NCI-H226 (cell line): ENCODE measurements around the gene MYO5A.
"Not testable (repeated sequence)": the region's sequence is repeated elsewhere in the genome, so short reads cannot be mapped to it uniquely, and the experiment has no call there.

Source experiments
- DNase-seq: peaks from one replicate; pipeline ENCODE4 v3.0.0-alpha.2; 2015

Gene MYO5A

DNA sequence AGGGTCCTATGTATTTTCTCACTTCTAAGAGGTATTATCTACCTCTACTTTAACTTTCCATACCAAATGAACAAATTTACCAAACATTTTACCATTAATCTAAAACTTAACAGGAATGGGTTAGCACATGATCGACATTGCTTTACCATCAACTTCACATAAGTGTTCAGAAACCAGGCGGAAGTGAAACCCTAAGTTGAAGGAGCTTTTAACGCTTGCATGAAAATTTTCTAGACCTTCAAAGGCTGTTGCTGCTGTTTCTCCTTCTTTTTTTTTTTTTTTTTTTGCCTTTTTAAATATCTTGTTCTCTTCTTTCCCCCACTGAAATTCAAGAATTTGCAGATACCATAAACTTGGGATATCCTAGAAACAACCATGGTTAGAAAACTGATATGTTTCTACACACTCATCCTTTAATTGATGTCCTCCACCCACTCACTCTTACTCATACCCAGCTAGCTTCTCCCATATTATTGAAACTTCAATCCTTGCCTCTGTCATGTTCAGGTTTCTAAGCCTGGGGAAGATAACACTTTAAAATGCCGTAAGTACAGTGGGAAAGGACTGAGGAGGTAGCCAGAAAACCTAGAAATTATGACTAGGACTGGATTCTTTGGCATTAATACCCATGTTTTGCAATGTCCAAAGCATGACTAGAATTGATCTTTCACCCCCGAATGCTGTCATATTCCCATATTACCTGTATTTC lies 24.7 kb downstream of the MYO5A start:
- DNase-seq: peak; percentile 26

DNA sequence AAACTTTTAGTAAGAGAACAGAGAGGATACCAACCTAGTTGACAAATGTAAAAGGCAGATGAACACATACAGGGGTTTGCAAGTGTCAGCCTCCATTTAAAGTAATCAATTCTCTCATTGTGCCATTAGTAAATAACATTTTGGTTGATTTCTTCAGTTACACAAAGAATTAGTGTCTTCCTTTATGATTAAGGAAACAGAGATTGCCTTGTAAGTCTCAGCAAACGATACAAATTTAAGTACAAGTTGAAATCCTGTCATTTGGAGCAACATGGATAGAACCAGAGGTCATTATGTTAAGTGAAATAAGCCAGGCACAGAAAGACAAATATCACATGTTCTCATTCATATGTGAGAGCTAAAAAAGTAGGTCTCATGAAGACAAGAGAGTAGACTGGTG lies 26.1 kb downstream of the MYO5A start:
- no peak for DNase-seq

DNA sequence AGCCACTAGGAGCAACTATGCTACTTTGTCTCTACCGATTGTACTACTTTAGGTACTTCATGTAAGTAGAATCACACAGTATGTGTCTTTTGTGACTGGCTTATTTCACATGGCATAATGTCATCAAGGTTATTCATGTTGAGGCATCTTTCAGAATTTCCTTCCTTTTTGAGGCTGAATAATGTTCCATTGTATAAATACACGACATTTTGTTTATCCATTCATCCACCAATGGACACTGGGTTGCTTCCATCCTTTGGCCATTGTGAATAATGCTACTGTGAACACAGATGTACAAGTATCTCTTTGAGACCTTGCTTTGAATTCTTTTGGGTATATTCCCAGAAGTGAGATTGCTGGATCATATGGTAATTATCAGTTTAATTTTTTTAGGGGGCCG lies 29.2 kb downstream of the MYO5A start:
- DNase-seq: no peak

DNA sequence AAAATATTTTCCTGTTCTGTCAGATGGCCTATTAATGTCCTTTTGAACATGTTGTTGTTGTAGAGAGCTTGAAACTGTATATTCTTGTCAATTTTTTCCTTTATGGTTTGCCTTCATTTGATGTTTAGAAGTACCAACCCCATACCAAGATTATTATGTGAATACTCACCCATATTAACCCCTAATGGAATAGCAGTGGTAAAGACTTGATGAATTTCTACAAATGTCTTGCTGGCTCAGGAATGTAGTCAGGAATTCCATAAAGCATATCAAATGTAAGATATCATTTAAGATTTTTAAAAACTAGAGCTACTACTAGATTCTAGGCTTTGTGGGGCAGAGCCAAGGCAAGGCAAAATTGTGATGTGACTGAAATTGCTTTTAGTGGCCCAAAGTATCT lies 30.0 kb downstream of the MYO5A start:
- DNase-seq: peak; percentile 26

DNA sequence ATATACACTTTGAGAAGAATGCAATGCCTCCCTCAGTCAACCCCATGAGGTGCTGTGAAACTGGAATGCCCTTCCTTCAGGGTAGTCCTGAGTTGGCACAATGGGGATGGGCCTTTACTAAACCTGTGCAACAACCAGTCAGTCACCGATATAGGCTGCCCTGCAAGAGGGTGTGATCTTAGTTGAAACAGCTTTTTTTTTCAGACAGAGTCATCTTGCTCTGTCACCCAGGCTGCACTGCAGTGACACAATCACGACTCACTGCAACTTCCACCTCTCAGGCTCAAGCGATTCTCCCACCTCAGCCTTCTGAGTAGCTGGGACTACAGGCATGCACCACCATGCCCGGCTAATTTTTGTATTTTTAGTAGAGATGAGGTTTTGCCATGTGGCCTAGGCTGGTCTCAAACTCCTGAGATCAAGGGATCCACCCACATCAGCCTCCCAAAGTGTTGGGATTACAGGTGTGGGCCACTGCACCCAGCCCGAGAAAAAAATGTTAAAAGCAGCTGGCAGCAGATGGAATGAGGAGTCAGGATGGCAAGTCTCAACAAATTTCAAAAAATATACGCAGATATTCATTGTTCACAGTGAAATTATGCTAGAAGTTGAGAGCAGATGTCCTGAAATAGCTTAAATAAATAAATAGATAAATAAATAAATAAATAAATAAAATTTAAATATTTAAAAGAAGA lies 31.8 kb downstream of the MYO5A start:
- DNase-seq: peak; percentile 64

DNA sequence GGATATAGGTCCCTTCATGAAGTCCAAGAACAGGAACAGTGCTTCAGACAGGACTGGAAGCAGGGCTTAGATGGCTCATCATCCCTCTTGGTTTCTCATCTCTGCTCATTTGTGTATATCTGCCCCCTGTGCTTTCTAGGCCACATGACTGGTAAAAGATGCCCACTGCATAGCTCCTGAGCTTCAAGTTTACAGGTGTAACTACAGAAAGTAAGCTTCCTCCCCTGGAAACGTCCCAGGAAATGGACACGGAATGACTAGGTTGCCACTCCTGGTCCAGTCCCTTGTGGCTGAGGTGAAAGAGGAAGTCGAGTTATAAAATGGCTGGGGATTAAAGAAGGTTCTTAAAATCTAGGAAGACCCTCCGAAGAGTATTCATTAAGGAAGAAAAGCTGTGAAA lies 32.5 kb downstream of the MYO5A start:
- no peak for DNase-seq

DNA sequence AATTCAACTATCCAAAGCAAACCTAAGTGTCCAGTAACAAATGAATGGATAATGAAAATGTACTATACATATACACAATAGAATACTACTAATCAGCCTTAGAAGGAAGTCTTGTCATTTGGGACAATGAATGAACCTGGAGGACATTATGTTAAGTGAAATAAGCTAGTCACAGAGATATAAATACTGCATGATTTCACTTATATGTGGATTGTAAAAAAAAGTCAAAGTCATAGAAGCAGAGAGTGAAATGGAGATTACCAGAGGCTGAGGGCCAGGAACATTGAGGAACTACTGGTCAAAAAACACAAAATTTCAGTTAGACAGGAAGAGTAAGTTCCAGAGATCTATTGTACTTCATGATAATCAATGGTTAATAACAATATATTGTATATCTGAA lies 33.6 kb downstream of the MYO5A start:
- no peak for DNase-seq

DNA sequence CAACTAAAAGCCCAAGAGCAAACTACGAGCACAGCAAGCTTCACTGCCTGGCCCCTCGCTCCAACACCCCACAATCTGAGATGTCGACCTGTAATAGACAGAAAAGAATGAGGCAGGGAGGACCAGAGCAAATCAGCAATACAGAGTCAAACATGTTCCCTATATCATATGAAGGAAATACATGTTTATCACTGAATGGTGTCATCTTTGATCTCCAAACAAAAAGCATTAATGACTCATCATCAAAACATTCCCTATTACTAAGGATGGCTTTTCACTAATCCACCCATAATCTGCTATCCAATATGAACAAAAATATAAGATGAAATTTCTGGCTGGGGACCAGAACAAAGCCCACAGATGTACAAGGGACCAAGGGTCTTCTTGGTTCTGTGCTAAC lies 34.7 kb downstream of the MYO5A start:
- peak; percentile 35 for DNase-seq

DNA sequence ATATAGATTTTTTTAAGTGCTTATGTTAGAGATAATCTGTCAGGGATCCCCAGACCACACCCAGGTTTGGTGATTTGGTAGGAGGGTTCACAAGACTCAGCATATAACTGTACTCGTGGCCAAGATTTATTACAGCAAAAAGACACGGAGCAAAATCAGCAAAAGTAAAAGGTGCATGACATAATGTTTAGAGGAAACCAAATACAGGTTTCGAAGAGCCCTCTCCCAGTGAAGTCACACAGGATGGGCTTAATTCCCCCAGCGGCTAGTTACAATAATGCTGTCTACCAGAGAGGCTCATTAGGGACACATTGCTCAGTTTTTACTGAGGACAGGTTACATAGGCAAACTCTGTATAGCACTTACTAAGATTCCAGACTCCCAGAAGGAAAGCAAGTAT lies 36.5 kb downstream of the MYO5A start:
- no peak for DNase-seq

DNA sequence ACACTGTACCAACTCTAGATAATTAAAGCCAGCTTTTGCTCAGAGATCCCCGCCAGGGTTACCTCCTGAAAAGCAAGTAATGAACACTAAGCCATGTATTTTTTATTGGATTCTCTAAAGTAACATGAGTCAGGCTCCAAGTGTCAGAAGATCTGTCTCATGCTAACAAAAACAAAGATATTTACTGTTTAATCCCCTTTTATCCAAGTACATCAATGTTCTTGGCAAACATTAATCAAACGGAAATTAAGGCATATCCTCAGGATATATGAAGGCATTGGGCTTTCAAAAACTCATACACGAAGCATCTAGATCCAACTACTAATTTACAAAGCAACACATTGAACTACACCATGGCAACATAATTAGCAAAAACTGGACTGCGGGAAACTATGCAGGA lies 37.2 kb downstream of the MYO5A start:
- no peak for DNase-seq

DNA sequence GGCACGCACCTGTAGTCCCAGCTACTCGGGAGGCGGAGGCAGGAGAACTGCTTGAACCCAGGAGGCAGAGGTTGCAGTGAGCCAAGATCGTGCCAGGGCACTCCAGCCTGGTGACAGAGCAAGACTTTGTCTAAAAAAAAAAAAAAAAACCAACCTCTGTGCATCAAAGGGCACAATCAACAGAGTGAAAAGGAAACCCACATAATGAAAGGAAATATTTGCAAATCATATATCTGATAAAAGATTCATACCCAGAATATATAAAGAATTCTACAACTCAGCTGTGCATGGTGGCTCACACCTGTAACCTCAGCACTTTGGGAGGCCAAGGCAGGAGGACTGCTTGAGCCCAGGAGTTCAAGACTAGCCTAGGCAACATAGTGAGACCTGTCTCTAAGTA lies 39.2 kb downstream of the MYO5A start:
- DNase-seq: not testable (repeated sequence)

DNA sequence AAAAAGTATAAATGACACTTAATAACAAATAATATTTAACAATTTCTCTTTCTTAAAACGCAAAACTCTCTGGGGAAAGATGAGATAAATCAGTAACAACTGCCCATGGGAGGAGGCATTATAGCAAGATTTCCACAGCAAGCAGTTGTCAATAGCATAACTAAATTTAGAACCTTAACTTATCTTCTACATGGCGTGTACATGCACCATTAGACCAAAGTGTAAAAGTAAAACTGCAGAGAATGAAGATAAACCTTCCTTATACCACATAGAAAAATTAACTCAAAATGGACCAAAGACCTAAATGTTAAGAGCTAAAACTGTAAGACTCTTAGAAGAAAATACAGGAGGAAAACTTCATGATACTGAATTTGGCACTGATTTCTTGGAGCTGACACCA lies 39.9 kb downstream of the MYO5A start:
- DNase-seq: no peak

DNA sequence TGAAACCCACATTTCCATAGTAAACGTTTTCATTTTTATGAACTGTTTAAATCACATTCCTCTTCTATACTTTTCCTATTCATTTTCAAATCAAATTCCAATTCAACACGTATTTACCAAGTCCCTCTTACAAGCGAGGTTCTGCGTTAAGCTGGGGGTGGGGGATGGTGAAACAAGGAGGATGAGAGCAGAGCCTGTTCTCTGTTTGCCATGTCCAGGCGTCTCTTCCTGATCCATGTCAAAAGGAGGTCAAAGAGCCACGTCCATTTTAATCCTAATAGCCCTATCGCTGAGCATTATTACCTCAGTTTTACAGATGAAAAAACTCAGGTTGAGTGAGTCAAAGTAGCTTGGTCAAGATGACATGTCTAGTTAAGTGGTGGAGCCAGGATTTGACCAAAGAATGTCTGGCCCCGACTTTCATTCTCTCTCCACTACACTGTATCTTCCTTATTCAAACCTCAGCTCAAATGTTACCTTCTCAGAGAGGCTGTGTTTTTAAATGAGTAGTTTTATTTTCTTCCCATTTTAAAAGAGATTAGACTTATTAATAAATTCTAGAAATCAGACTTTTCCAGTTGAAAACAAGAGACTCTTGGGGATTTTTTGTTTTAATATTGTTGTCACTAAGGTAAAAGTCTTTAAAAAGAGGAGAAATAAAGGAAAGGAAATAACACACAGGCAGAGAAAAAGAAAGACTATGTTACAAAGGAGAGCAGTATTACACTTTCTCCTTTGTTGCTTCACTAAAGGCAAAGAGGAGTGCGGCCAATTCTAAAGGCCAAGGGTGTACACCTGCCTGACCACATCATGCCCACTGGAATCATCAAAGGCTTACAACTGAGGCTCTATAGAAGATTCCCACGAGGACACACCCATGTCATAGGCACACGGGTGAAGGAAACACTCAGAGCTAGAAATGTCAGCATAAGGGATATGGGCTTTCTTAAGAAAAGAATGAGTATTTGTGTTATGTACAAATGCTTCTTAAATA lies 42.4 kb downstream of the MYO5A start:
- DNase-seq: no peak

DNA sequence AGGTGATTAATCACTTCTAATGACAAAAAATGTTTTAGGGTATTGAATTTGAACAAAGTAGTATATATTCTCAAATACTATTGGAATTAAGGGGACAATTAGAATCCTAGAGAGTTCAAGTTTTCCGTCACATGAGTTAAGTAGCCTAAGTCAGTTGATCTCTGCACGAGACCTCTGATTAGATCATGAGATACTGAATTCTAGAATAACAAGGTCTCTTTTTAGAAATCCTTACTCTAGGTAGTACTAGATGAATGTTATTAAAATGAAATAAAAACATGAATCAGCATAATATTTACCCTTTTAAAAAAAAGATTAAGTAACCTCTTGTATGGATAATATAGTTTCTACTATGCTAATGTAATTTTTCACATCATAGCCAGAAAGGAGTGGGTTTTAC lies 43.4 kb downstream of the MYO5A start:
- DNase-seq: no peak

DNA sequence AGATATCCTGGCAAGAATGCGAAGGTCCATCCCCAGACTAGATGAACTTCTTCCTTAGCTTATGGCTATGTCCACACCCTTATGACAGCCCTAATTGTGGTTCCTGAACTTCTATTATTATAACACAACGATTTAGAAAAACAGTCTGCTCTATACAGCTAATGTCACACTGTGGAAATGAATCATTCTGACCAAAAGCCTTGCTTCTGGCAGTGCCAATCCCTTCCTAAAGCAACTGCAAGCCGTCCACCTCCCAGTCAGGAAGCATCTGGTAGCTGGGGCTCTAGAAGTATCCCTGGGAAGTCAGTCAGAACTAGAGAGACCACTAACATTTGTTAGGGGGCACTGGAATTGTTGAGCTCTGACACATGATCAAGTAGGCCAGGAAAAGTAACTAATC lies 45.0 kb downstream of the MYO5A start:
- peak; percentile 36 for DNase-seq

DNA sequence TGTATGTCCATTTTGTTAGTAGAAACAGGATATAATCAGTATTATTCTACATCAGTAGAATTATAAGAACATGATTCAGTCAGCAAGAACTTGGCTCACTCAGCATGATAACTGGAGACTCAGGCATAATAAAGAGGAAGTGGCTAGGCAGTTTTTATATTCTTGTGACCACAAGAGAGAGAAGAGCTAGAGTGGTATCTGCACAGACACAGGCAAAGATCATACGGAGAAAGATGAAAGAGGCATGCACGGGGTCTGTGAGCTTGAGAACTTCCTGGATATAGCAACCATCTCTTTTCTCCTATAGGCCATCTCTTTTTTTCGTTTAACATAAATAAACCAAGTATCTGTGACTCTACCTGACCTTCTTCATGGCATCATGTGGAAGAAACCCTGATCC lies 46.8 kb downstream of the MYO5A start:
- DNase-seq: peak; percentile 90

DNA sequence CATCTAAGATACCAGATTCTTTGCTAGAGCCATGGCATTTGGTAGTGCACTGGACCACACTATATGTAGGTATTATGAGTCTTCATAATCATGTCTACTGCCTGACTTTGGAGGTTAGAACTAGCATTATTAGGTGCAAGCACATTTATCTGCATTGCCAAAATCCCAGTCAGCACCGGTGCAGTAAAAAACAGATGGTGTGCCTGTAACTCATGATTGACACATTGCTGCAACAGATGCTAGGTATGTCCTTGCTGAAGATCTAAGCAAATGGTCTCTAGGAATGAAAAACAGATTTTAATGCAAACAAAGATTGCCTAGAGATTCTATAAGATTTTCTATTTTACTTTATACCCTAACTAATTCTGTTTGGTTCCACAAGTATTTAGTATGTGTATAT lies 47.7 kb downstream of the MYO5A start:
- no peak for DNase-seq

DNA sequence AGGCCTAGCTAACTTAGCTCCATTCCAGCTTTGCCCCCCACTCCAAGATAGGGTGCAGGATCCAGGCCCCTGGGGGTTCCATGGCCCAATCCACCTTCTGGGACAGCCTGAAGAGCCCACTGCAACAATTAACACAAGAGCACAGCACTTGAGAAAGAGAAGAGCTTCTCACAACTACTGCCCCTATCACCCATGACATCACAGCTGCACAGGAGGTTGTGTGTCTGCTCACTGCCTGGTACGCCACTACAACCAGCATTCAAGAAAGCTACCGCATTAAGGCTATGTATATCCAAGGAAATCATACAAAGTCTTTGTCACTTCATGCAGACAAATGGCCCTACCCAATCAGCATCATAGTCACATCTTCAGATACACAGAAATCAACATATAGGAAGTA lies 62.0 kb downstream of the MYO5A start:
- no peak for DNase-seq

DNA sequence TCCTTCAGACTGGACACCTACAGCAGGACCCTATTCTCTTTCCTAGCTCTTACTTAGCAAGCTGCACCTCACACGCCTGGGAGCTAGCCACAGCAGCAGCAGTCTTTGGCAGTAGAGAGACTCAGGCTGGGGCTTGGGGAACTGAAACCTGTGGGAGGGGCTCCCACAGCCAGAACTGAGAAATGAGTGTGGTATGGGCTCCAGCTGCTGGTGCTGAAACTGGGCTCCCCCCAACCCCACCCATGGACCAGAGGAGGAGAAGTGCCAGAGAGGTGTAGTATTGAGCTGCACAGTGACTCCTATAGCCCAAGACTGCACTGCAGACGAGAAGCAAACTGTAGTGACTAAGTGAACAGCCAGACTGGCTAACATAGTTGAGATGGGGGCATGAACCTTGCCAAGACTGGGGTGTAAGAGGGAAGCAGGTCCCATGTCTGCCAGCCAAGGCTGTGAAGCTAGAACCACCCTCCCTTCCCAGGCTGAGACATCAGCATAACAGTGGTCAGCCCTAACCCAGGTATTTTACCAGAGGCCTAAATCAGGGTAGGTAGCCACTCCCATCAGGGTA lies 62.5 kb downstream of the MYO5A start:
- DNase-seq: no peak

DNA sequence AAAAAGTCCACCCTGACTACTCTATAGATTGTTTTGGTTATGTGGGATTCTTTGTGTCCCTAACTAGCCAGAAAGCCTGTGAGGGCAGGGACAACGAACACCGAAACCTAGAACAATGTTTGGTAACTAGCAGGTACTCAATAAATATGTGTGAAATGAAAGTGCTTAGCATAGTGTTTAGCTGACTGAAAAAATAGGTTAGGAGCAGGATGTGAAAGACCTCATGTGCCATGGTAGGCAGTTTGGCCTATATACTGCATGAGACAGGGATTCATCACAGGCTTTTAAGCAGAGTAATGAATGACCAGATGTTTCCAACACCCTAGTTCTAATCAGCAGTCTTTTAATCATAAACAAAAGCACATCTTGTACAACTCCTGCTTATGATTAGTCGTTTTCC lies 64.2 kb downstream of the MYO5A start:
- DNase-seq: no peak

DNA sequence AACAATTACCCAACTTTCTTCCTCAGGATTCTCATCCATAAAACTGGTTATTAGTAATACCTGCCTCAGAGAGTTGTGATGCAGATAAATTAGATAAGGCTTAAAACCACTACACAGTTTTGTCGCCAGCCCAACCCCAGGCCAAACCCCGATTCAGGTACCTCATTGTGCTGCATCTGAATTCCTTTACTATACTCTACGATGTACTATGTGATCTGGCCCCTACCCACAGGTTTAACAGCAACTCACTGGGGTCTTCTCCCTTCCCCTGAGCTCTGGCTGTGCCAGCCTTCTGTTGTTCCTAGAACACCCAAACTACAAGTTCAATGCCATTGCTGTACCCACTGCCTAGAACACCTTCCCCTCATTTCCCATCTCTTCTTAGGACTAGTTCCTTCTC lies 64.6 kb downstream of the MYO5A start:
- DNase-seq: no peak

DNA sequence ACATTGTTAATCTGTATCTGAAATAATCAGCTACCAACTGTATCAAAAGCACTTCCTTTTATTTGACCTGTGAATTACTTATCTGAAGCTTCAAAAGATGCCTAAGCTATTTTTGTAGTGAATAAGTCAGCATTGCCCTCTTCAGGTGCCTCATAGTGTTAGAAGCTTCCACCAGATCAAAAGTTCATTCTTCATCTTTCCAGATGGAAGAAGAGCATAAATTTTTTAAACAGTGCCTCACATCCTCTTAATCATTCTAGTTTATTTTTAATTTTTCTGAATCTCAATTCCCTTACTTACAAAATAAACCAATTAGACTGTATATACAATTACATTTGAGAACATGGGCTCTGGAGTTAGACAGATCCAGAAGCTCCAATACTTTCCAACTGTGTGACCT lies 65.0 kb downstream of the MYO5A start:
- peak; percentile 34 for DNase-seq

DNA sequence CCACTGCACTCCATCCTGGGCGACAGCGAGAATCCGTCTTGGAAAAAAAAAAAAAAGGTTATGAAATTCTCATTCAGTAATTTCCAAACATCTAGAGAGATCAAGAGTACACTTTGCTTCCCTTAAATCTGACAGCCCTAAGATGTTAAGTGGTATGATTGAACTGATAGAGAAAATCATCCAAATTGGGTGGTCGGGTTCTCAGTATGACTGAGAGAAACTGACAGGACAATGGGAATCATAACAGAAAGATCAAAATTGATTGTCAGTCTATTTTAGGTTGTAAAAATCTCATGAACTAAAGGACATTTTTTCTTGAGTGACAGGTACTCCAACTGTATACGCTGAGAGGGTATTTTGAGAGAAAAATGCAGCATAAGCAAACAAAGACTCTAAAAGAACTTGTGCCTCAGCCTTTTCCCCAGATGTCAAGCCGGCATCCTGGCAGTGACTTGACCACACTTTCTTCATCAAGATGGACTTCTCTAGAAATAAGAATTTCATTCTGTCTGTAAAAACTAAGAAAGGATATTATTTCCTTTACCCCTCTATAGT lies 65.8 kb downstream of the MYO5A start:
- DNase-seq: no peak
